ENCODE results near the gene RTF1.
A peak's percentile ranks its signal among the peaks of the same experiment; 100 is the strongest.

Gene RTF1

GRCh38 chr15:41484937-41485625 is 68.2 kb downstream of the RTF1 start:
- Histone ChIP-seq H3K27ac (ENCODE audit: low read depth in 2 of 2, low read length in 2 of 2) (no peak overlapping the region), H3K4me3 (ENCODE audit: low read length in 2 of 2) (no peak overlapping the region), H3K4me1 (ENCODE audit: control insufficient read depth in 2 of 2, insufficient read depth in 2 of 2, low read length in 2 of 2) (peaks cover 30 to 48% of the 10 kb centered on the region in 2 donors), H3K27me3 (ENCODE audit: control insufficient read depth in 2 of 2, insufficient read depth in 2 of 2, low read length in 2 of 2) (no peaks in the 10 kb centered on the region), H3K9ac (ENCODE audit: low read depth in 1 of 2, low read length in 2 of 2) (no peak overlapping the region), H3K36me3 (ENCODE audit: control insufficient read depth in 2 of 2, insufficient read depth in 2 of 2, low read length in 2 of 2) (peaks cover 0 to 15% of the 10 kb centered on the region in 2 donors), H3K9me3 (ENCODE audit: control insufficient read depth in 2 of 2, low read length in 2 of 2) (no peaks in the 10 kb centered on the region)

- no peak overlapping the region for H3K4me3 ChIP-seq (ENCODE audit: low read length in 2 of 2)
- H3K4me1 ChIP-seq (ENCODE audit: control insufficient read depth in 2 of 2, insufficient read depth in 2 of 2, low read length in 2 of 2), result peaks cover 23 to 37% of the 10 kb centered on the region in 2 donors
- H3K9ac ChIP-seq (ENCODE audit: low read depth in 1 of 2, low read length in 2 of 2), result no peak overlapping the region
- peak overlapping the region in 1 of 2 donors; percentile 59 for H3K27ac ChIP-seq (ENCODE audit: low read depth in 2 of 2, low read length in 2 of 2)
- peaks cover 0 to 4% of the 10 kb centered on the region in 2 donors for H3K36me3 ChIP-seq (ENCODE audit: control insufficient read depth in 2 of 2, insufficient read depth in 2 of 2, low read length in 2 of 2)
- no peaks in the 10 kb centered on the region for H3K9me3 ChIP-seq (ENCODE audit: control insufficient read depth in 2 of 2, low read length in 2 of 2)
- peaks cover 0 to 3% of the 10 kb centered on the region in 2 donors for H3K27me3 ChIP-seq (ENCODE audit: control insufficient read depth in 2 of 2, insufficient read depth in 2 of 2, low read length in 2 of 2)
Observed at GRCh38 chr15:41486286-41486685, 69.4 kb downstream of the RTF1 start.

GRCh38 chr15:41487381-41487780 is 70.5 kb downstream of the RTF1 start:
- Histone ChIP-seq H3K4me1 (ENCODE audit: control insufficient read depth in 2 of 2, insufficient read depth in 2 of 2, low read length in 2 of 2) (peaks cover 19 to 38% of the 10 kb centered on the region in 2 donors), H3K4me3 (ENCODE audit: low read length in 2 of 2) (no peak overlapping the region), H3K36me3 (ENCODE audit: control insufficient read depth in 2 of 2, insufficient read depth in 2 of 2, low read length in 2 of 2) (no peaks in the 10 kb centered on the region), H3K9ac (ENCODE audit: low read depth in 1 of 2, low read length in 2 of 2) (no peak overlapping the region), H3K27ac (ENCODE audit: low read depth in 2 of 2, low read length in 2 of 2) (peak overlapping the region; percentile 3 to 59), H3K27me3 (ENCODE audit: control insufficient read depth in 2 of 2, insufficient read depth in 2 of 2, low read length in 2 of 2) (peaks cover 0 to 3% of the 10 kb centered on the region in 2 donors), H3K9me3 (ENCODE audit: control insufficient read depth in 2 of 2, low read length in 2 of 2) (no peaks in the 10 kb centered on the region)

GRCh38 chr15:41487802-41488201 is 70.9 kb downstream of the RTF1 start:
- no peak overlapping the region for H3K4me3 ChIP-seq (ENCODE audit: low read length in 2 of 2)
- no peaks in the 10 kb centered on the region for H3K9me3 ChIP-seq (ENCODE audit: control insufficient read depth in 2 of 2, low read length in 2 of 2)
- no peaks in the 10 kb centered on the region for H3K36me3 ChIP-seq (ENCODE audit: control insufficient read depth in 2 of 2, insufficient read depth in 2 of 2, low read length in 2 of 2)
- peak overlapping the region; percentile 43 to 59 for H3K27ac ChIP-seq (ENCODE audit: low read depth in 2 of 2, low read length in 2 of 2)
- H3K27me3 ChIP-seq (ENCODE audit: control insufficient read depth in 2 of 2, insufficient read depth in 2 of 2, low read length in 2 of 2), result peaks cover 0 to 3% of the 10 kb centered on the region in 2 donors
- H3K4me1 ChIP-seq (ENCODE audit: control insufficient read depth in 2 of 2, insufficient read depth in 2 of 2, low read length in 2 of 2), result peaks cover 21 to 41% of the 10 kb centered on the region in 2 donors
- no peak overlapping the region for H3K9ac ChIP-seq (ENCODE audit: low read depth in 1 of 2, low read length in 2 of 2)

- H3K4me1 ChIP-seq (ENCODE audit: control insufficient read depth in 2 of 2, insufficient read depth in 2 of 2, low read length in 2 of 2), result peaks cover 20 to 28% of the 10 kb centered on the region in 2 donors
- no peak overlapping the region for H3K9ac ChIP-seq (ENCODE audit: low read depth in 1 of 2, low read length in 2 of 2)
- peaks cover 0 to 3% of the 10 kb centered on the region in 2 donors for H3K27me3 ChIP-seq (ENCODE audit: control insufficient read depth in 2 of 2, insufficient read depth in 2 of 2, low read length in 2 of 2)
- no peaks in the 10 kb centered on the region for H3K9me3 ChIP-seq (ENCODE audit: control insufficient read depth in 2 of 2, low read length in 2 of 2)
- no peaks in the 10 kb centered on the region for H3K36me3 ChIP-seq (ENCODE audit: control insufficient read depth in 2 of 2, insufficient read depth in 2 of 2, low read length in 2 of 2)
- no peak overlapping the region for H3K27ac ChIP-seq (ENCODE audit: low read depth in 2 of 2, low read length in 2 of 2)
- H3K4me3 ChIP-seq (ENCODE audit: low read length in 2 of 2), result no peak overlapping the region
Observed at GRCh38 chr15:41489641-41490040, 72.7 kb downstream of the RTF1 start.

GRCh38 chr15:41490355-41490754 is 73.5 kb downstream of the RTF1 start:
- Histone ChIP-seq H3K9ac (ENCODE audit: low read depth in 1 of 2, low read length in 2 of 2) (no peak overlapping the region), H3K4me3 (ENCODE audit: low read length in 2 of 2) (no peak overlapping the region), H3K36me3 (ENCODE audit: control insufficient read depth in 2 of 2, insufficient read depth in 2 of 2, low read length in 2 of 2) (no peaks in the 10 kb centered on the region), H3K27ac (ENCODE audit: low read depth in 2 of 2, low read length in 2 of 2) (no peak overlapping the region), H3K9me3 (ENCODE audit: control insufficient read depth in 2 of 2, low read length in 2 of 2) (no peaks in the 10 kb centered on the region), H3K4me1 (ENCODE audit: control insufficient read depth in 2 of 2, insufficient read depth in 2 of 2, low read length in 2 of 2) (peaks cover 25 to 32% of the 10 kb centered on the region in 2 donors), H3K27me3 (ENCODE audit: control insufficient read depth in 2 of 2, insufficient read depth in 2 of 2, low read length in 2 of 2) (peaks cover 0 to 3% of the 10 kb centered on the region in 2 donors)

- Histone ChIP-seq H3K4me1 (ENCODE audit: control insufficient read depth in 2 of 2, insufficient read depth in 2 of 2, low read length in 2 of 2) (peaks cover 31 to 38% of the 10 kb centered on the region in 2 donors), H3K27ac (ENCODE audit: low read depth in 2 of 2, low read length in 2 of 2) (no peak overlapping the region), H3K27me3 (ENCODE audit: control insufficient read depth in 2 of 2, insufficient read depth in 2 of 2, low read length in 2 of 2) (peaks cover 0 to 5% of the 10 kb centered on the region in 2 donors), H3K9me3 (ENCODE audit: control insufficient read depth in 2 of 2, low read length in 2 of 2) (no peaks in the 10 kb centered on the region), H3K9ac (ENCODE audit: low read depth in 1 of 2, low read length in 2 of 2) (no peak overlapping the region), H3K36me3 (ENCODE audit: control insufficient read depth in 2 of 2, insufficient read depth in 2 of 2, low read length in 2 of 2) (no peaks in the 10 kb centered on the region), H3K4me3 (ENCODE audit: low read length in 2 of 2) (no peak overlapping the region)
Observed at GRCh38 chr15:41491889-41492288, 75.0 kb downstream of the RTF1 start.

GRCh38 chr15:41492597-41493204 is 75.8 kb downstream of the RTF1 start:
- peaks cover 29 to 31% of the 10 kb centered on the region in 2 donors for H3K4me1 ChIP-seq (ENCODE audit: control insufficient read depth in 2 of 2, insufficient read depth in 2 of 2, low read length in 2 of 2)
- peak overlapping the region; percentile 26 to 85 for H3K9ac ChIP-seq (ENCODE audit: low read depth in 1 of 2, low read length in 2 of 2)
- H3K9me3 ChIP-seq (ENCODE audit: control insufficient read depth in 2 of 2, low read length in 2 of 2), result no peaks in the 10 kb centered on the region
- H3K36me3 ChIP-seq (ENCODE audit: control insufficient read depth in 2 of 2, insufficient read depth in 2 of 2, low read length in 2 of 2), result no peaks in the 10 kb centered on the region
- peak overlapping the region; percentile 74 to 78 for H3K4me3 ChIP-seq (ENCODE audit: low read length in 2 of 2)
- peak overlapping the region; percentile 93 to 95 for H3K27ac ChIP-seq (ENCODE audit: low read depth in 2 of 2, low read length in 2 of 2)
- H3K27me3 ChIP-seq (ENCODE audit: control insufficient read depth in 2 of 2, insufficient read depth in 2 of 2, low read length in 2 of 2), result peaks cover 0 to 5% of the 10 kb centered on the region in 2 donors

- Histone ChIP-seq H3K27me3 (ENCODE audit: control insufficient read depth in 2 of 2, insufficient read depth in 2 of 2, low read length in 2 of 2) (peaks cover 0 to 5% of the 10 kb centered on the region in 2 donors), H3K9me3 (ENCODE audit: control insufficient read depth in 2 of 2, low read length in 2 of 2) (no peaks in the 10 kb centered on the region), H3K27ac (ENCODE audit: low read depth in 2 of 2, low read length in 2 of 2) (peak within 1 kb of the TSS; percentile 93 to 95), H3K36me3 (ENCODE audit: control insufficient read depth in 2 of 2, insufficient read depth in 2 of 2, low read length in 2 of 2) (no peaks in the 10 kb centered on the region), H3K9ac (ENCODE audit: low read depth in 1 of 2, low read length in 2 of 2) (peak within 1 kb of the TSS; percentile 41 to 85), H3K4me1 (ENCODE audit: control insufficient read depth in 2 of 2, insufficient read depth in 2 of 2, low read length in 2 of 2) (peaks cover 24 to 26% of the 10 kb centered on the region in 2 donors), H3K4me3 (ENCODE audit: low read length in 2 of 2) (peak within 1 kb of the TSS; percentile 74 to 78)
Observed at GRCh38 chr15:41493205-41493901, 76.5 kb downstream of the RTF1 start, which contains the start of gene ITPKA. Gene ITPKA, plus strand, starts transcription at chr15:41493874. Its CDS starts 54 bp downstream, at chr15:41493928.

- Histone ChIP-seq H3K4me1 (ENCODE audit: control insufficient read depth in 2 of 2, insufficient read depth in 2 of 2, low read length in 2 of 2) (peaks cover 24 to 26% of the 10 kb centered on the region in 2 donors), H3K4me3 (ENCODE audit: low read length in 2 of 2) (peak overlapping the region; percentile 55 to 78), H3K9ac (ENCODE audit: low read depth in 1 of 2, low read length in 2 of 2) (peak overlapping the region; percentile 41 to 74), H3K27me3 (ENCODE audit: control insufficient read depth in 2 of 2, insufficient read depth in 2 of 2, low read length in 2 of 2) (peaks cover 0 to 7% of the 10 kb centered on the region in 2 donors), H3K36me3 (ENCODE audit: control insufficient read depth in 2 of 2, insufficient read depth in 2 of 2, low read length in 2 of 2) (no peaks in the 10 kb centered on the region), H3K9me3 (ENCODE audit: control insufficient read depth in 2 of 2, low read length in 2 of 2) (no peaks in the 10 kb centered on the region), H3K27ac (ENCODE audit: low read depth in 2 of 2, low read length in 2 of 2) (peak overlapping the region; percentile 90 to 93)
Observed at GRCh38 chr15:41493902-41494189, 77.0 kb downstream of the RTF1 start.
